Loucy (cell line): ENCODE results near the gene TNFRSF1B.

Source experiments
- CTCF ChIP-seq: fragments of 200-600 bp; sonication (generic); conservative IDR thresholded peaks from 2 replicates; pipeline ENCODE4 v1.5.1; 2014; ENCODE audit warnings: mild to moderate bottlenecking, antibody characterized with exemption, low read length
- EZH2phosphoT487 ChIP-seq: fragments of 200-600 bp; IDR thresholded peaks from 2 replicates; pipeline ENCODE4 v1.6.1; 2018; ENCODE audit warnings: antibody characterized with exemption, mild to moderate bottlenecking, moderate library complexity, borderline replicate concordance

GRCh38 chr1:12147201-12147701 is 19.5 kb upstream of the TNFRSF1B start:
- TF ChIP-seq CTCF (no peak), EZH2phosphoT487 (no peak)
